WI38 (cell line): ENCODE data around the gene SLIT1.

Experiments used
- H3K4me3 ChIP-seq: 2 replicates; pipeline ENCODE4 v1.5.1; 2011; ENCODE audit warnings: low read depth, mild to moderate bottlenecking, control low read depth, low read length
- TF ChIP-seq, protein P1 (sequence below): IDR thresholded peaks from 2 replicates; pipeline ENCODE4 v1.5.1; 2012; ENCODE audit warnings: low read depth, mild to moderate bottlenecking, control low read depth, low read length

Gene SLIT1

DNA sequence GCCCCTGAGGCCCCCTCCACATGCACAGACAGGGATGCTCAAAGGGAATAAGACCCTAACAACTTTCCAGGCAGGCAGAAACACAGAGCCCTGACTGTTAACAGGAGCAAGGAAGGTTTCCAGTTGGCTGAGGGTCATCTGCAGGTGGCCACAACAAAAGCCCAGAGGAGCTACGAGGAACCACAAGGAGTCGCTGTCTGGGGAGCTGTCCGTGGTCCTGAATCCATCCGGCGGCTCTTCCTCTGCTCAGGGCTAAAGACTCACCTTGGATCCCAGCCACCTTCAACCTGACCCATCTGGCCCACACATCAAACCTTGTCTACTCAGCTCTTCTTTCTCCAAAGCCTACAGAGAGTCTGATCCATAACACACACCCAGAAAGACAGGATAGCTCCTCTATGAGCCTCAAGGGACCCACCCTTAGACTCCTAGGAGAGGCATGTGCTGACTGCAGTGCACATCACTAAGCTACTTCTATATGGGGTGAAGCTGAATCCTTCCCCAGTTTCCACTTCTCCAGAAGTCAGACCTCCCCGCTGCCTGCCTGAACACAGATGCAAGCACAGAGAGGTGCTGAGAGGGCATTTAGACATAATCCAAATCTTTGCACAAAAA is 104.0 kb downstream of the SLIT1 start:
- no peak overlapping the region for H3K4me3 ChIP-seq
- TF ChIP-seq, protein P1, sequence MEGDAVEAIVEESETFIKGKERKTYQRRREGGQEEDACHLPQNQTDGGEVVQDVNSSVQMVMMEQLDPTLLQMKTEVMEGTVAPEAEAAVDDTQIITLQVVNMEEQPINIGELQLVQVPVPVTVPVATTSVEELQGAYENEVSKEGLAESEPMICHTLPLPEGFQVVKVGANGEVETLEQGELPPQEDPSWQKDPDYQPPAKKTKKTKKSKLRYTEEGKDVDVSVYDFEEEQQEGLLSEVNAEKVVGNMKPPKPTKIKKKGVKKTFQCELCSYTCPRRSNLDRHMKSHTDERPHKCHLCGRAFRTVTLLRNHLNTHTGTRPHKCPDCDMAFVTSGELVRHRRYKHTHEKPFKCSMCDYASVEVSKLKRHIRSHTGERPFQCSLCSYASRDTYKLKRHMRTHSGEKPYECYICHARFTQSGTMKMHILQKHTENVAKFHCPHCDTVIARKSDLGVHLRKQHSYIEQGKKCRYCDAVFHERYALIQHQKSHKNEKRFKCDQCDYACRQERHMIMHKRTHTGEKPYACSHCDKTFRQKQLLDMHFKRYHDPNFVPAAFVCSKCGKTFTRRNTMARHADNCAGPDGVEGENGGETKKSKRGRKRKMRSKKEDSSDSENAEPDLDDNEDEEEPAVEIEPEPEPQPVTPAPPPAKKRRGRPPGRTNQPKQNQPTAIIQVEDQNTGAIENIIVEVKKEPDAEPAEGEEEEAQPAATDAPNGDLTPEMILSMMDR = peak; percentile 88

DNA sequence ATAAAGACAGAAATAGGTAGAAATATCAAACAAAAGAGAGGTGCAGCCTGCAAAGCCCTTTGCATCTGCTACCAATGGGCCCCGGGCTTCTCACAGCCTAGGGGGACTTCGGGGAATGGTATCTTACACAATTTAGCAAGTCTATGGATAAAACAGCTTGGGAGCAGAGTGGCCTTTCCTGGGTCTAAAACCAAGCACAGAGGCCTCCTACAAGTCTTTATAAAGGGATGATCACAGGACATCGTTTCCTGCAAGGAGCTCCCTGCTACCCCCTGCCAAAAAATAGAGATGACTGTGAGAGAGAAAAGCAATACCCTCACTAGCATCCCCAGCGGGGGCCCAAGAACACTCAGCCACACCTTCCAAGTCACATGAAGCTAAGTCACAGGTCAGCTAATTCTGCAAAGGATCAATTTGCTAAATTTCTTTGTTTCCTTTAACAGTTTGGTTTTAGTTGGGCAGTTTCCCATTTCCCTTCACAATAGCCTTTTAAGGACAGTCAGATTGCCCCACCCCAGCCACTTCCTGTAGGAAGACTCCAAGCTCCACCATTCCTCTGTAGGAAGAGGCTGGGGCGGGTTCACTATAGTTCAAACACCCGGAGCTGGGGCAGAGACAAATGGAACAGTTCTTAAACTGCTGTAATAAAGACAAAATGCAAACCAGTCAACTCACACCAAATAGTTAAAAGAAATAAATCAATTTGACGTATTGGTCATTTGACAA is 105.5 kb downstream of the SLIT1 start:
- TF ChIP-seq, protein P1 = no peak
- no peak overlapping the region for H3K4me3 ChIP-seq

DNA sequence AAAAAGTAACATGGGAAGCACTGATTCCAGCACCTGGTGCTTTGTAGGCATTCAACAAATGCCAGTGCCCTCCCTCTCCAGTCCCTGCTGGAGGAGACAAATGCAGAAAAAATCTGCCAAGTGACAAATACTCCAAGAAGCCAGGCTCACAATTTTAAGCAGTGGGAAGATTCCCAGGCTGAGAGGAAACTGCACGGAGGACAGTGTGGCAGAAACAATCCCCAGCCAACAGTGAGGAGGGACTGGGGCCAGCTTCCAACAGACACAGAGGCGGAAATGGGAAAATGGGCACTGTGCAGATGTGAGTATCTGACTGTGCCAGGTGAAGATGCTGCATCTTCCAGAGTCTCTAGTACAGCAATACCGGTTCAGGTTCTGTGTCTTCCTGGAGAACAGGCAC is 106.3 kb downstream of the SLIT1 start:
- no peak overlapping the region for H3K4me3 ChIP-seq
- TF ChIP-seq, protein P1 = no peak

DNA sequence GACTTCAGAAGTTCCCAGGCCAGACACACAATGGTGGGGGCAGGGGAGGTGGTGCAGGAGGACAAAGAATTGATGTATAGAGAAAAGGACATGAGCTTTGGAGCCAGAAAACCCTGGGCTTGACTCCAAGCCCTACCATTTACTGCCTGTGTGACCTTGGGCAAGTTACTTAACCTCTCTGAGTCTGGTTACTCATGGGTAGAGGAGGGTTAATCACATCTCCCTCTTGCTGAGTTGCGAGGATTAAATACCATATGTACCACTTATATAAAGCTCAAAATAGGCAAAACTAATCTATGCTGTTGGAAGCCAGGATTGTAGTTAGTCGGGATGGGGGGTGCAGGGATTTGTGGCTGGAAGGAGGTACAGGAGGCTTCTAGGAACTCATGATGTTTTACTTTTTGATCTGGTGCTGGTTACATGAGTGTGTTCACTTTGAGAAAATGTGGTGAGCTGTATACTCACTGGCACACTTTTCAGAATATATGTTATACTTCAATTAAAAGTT is 106.8 kb downstream of the SLIT1 start:
- TF ChIP-seq, protein P1 = no peak
- no peak overlapping the region for H3K4me3 ChIP-seq

DNA sequence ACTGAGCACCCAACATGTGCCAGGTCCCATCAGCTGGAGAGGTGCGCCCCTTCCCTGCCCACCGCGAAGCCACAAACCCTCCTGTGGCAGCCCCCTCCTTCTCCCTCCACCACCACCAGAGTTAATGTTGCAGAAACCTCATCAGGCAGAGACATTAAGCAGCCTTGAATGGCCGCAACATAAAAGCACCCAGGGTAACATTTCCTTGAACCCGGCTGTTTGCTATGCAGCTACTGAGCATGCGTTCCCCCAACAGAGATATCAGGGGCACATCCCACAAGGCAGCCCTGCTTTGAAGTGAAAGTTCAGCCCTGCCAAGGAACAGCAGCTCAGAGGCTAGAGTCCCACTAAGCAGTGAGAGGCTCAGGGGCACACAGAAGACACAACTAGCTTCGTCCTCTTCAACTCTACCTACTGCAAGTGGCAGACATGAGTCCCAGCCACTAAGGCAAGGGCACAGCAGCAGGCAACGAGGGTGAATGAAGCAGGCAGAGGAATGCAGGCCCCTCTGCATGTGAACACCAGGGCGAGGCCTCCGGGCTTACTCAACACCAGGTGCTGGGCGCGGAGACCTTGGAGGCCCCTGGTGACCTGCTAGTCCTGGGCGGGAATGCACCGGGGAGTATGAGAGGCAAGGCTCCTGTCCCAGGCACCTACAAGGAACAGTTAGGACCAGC is 107.4 kb downstream of the SLIT1 start:
- H3K4me3 ChIP-seq = no peak overlapping the region
- TF ChIP-seq, protein P1 = no peak

DNA sequence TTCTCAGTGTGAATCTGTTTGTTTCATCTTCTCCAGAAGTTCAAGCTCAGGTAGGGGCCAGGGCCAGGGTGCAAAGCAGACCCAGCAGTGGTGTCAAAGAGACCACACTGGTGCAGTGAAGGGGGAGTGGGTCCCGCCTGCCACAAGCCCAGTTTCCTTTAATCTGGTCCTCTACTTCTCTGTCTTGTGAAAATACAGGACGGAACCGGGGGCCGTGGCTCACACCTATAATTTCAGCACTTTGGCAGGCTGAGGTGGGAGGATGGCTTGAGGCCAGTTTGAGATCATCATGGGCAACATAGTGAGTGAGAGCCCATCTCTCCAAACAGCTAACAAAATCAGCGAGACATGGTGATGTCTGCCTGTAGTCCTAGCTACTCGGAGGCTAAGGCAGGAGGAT is 109.0 kb downstream of the SLIT1 start:
- no peak overlapping the region for H3K4me3 ChIP-seq
- TF ChIP-seq, protein P1 = no peak

DNA sequence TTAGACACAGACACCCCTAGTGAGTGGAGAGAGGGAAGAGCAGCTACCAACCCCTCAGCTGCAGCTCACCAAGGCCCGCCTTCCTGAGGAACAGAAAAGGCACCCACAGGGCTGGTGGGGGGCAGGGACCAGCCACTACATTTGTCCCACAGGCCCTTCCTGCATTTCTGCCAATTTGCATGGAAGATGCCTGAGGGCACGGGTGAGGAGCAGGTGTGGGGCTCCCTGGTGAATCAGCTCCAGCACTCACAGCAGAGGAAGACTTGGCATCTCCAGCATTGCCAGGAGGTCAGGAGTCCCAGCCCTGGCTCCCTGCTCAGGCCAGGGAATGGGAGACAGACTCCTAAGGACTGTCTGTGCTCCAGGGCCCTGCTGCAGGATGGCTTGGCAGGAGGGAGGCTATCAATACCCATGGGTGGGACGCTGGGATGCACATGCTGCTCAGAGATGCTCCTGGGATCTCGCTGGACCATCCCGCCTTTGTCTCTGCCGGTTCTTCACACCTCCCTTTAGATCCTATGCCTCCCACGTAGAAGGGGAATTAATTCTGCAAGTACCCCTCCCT is 109.7 kb downstream of the SLIT1 start:
- TF ChIP-seq, protein P1 = no peak
- H3K4me3 ChIP-seq = no peak overlapping the region
